ENCODE measurements around the gene TBC1D24. TPM values are rescaled to one million over a fixed set of nuclear protein-coding genes. Genes with fewer than 3 reads are reported as not detected.

The TBC1D24 gene
- total RNA-seq, 4 donors from 2014 or later, result 8.3 to 19.3 (median 11.6) TPM

GRCh38 chr16:2527071-2527783 lies 52.3 kb downstream of the TBC1D24 start:
- DNase-seq, result no peak
- peaks cover 0 to 6% (median 2%) of the 10 kb centered on the region in 4 donors for H3K36me3 ChIP-seq
- 81% methylated on average over 11 of the region's 12 CpGs; no CpG with 5 or more reads in 1 of the 2 donors for WGBS, 2 donors (ENCODE audit: low coverage in 1 of 2)
- peaks cover 7 to 26% (median 22%) of the 10 kb centered on the region in 4 donors for H3K4me1 ChIP-seq
- TF ChIP-seq POLR2A (IDR thresholded peaks at IDR 0.05) (no peak), CTCF (IDR thresholded peaks at IDR 0.05) (no peak), EP300 (IDR thresholded peaks at IDR 0.05; ENCODE audit: low read depth) (no peak), POLR2AphosphoS5 (IDR thresholded peaks at IDR 0.05) (no peak)
- H3K27ac ChIP-seq, result no peak overlapping the region
- no peaks in the 10 kb centered on the region for H3K9me3 ChIP-seq
- H3K27me3 ChIP-seq, result no peaks in the 10 kb centered on the region
- intact Hi-C loops (cut with DNase I; ENCODE audit: low total_unique reads), result no loop called here
- in situ Hi-C loops (cut with MboI; ENCODE audit: low pct_ligation_motif_present in 1 of 4, low pct_unique_long_range_greater_than_20kb in 1 of 4, low sequenced_read_pairs in 3 of 4), result no loop called here
- no peak overlapping the region for H3K4me3 ChIP-seq

- intact Hi-C loops (cut with DNase I; ENCODE audit: low total_unique reads), result no loop called here
- no peak for DNase-seq
- Histone ChIP-seq H3K4me3 (no peak overlapping the region), H3K27me3 (no peaks in the 10 kb centered on the region), H3K27ac (no peak overlapping the region), H3K36me3 (peaks cover 0 to 6% (median 2%) of the 10 kb centered on the region in 4 donors), H3K9me3 (no peaks in the 10 kb centered on the region), H3K4me1 (peaks cover 7 to 30% (median 22%) of the 10 kb centered on the region in 4 donors)
- TF ChIP-seq POLR2A (IDR thresholded peaks at IDR 0.05) (no peak), CTCF (IDR thresholded peaks at IDR 0.05) (no peak), EP300 (IDR thresholded peaks at IDR 0.05; ENCODE audit: low read depth) (no peak), POLR2AphosphoS5 (IDR thresholded peaks at IDR 0.05) (no peak)
- WGBS, 2 donors (ENCODE audit: low coverage in 1 of 2), result 94 to 95% methylated on average over 9 to 17 of the region's 24 CpGs
- in situ Hi-C loops (cut with MboI; ENCODE audit: low pct_ligation_motif_present in 1 of 4, low pct_unique_long_range_greater_than_20kb in 1 of 4, low sequenced_read_pairs in 3 of 4), result no loop called here
These were observed 52.8 kb downstream of the TBC1D24 start for GRCh38 chr16:2527784-2528100.

GRCh38 chr16:2528161-2529060 lies 53.5 kb downstream of the TBC1D24 start:
- DNase-seq, result no peak

More at GRCh38 chr16:2528161-2529060, 53.5 kb downstream of the TBC1D24 start:
- Histone ChIP-seq H3K27me3 (no peaks in the 10 kb centered on the region), H3K4me1 (peaks cover 7 to 32% (median 22%) of the 10 kb centered on the region in 4 donors), H3K9me3 (no peaks in the 10 kb centered on the region), H3K36me3 (peaks cover 0 to 6% (median 2%) of the 10 kb centered on the region in 4 donors), H3K4me3 (no peak overlapping the region), H3K27ac (no peak overlapping the region)
- in situ Hi-C loops (cut with MboI; ENCODE audit: low pct_ligation_motif_present in 1 of 4, low pct_unique_long_range_greater_than_20kb in 1 of 4, low sequenced_read_pairs in 3 of 4), result no loop called here
- intact Hi-C loops (cut with DNase I; ENCODE audit: low total_unique reads), result no loop called here
- TF ChIP-seq POLR2A (IDR thresholded peaks at IDR 0.05) (no peak), EP300 (IDR thresholded peaks at IDR 0.05; ENCODE audit: low read depth) (no peak), POLR2AphosphoS5 (IDR thresholded peaks at IDR 0.05) (no peak), CTCF (IDR thresholded peaks at IDR 0.05) (no peak)
- 93% methylated on average over 34 of the region's 36 CpGs; no CpG with 5 or more reads in 1 of the 2 donors for WGBS, 2 donors (ENCODE audit: low coverage in 1 of 2)
